GM19452 (cell line): Measurements from ENCODE around the gene SPRED2.

Experiments
- ATAC-seq: cut with Tn5 transposase; IDR thresholded peaks from one replicate; pipeline ENCODE4 v1.9.1; 2021; ENCODE audit not compliant: unreplicated experiment

The SPRED2 gene

GRCh38 chr2:65287364-65287763 lies 145.0 kb downstream of the SPRED2 start:
- ATAC-seq = no peak

GRCh38 chr2:65282477-65283053 lies 149.8 kb downstream of the SPRED2 start:
- no peak for ATAC-seq

GRCh38 chr2:65281627-65282351 lies 150.6 kb downstream of the SPRED2 start:
- ATAC-seq = no peak

DNA sequence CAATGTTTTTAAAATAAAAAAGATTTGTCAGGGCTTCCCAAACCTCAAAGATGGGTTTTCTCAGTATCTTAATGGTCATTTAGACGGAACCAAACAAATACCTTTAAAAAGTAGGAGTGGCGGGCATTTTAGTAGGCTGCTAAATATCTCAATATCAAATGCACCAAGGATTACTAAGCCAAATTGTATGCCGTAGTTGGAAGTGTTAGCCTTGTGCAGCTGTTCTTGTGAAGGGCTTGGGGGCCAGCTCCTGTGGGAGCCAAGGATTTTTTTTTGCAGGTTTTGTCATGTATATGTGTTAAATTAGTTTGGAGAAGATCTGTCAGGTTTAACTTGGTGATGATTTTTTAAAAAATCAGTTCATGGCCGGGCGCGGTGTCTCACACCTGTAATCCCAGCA lies 152.6 kb downstream of the SPRED2 start:
- ATAC-seq = no peak

- ATAC-seq = no peak
Measured at GRCh38 chr2:65278531-65278981, 153.8 kb downstream of the SPRED2 start.

DNA sequence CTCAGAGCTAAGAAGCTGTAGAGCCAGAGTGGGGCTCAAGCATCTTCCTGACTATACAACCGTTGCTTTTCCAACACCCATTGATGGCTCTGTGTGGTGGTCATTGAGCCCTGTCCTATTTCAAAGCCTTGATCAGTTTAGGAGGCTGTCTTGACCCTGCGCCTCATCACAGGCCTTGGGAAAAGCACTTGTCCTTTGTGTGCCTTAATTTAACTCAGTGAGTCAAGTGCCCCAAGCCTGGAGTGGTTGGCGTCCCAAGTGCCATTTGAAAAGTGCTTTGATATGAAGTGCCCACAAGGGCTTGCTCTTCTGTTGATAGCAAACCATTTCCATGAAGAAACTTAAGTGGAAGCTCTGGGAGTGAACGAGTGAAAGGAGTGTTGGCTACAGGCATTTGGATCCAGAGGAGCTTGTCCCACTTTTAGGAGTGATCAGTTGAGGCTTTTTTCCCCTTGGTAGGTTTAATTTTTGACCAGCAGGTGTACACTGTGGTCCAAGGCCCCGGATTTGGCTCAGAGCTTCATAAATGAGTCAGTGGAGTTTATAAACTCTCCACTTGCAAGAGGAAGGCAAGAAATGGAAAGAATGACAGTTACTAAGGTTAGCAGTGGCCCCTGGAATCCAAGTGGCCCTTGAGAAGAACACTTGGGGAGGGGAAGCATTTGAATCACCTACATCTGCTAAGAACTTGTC lies 154.5 kb downstream of the SPRED2 start:
- ATAC-seq = no peak

DNA sequence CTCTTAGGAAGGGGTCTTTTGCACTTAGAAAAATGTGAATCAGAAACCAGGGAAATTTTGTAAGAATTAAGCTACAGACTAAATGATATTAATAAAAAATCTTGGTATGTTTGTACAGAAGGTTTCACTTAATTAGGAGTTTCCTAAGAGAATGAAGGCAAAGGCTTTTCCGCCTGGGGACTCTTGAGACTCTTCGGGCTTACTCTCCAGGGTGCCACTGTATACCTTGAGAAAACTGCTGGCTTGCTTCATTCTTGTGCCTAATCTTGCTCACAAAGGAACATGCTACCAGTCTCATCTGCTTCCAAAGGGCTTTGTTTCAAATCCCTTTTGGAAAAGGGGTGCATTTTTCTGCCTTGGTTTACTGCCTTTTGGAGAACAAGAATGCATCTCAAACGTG lies 155.3 kb downstream of the SPRED2 start:
- ATAC-seq = no peak

DNA sequence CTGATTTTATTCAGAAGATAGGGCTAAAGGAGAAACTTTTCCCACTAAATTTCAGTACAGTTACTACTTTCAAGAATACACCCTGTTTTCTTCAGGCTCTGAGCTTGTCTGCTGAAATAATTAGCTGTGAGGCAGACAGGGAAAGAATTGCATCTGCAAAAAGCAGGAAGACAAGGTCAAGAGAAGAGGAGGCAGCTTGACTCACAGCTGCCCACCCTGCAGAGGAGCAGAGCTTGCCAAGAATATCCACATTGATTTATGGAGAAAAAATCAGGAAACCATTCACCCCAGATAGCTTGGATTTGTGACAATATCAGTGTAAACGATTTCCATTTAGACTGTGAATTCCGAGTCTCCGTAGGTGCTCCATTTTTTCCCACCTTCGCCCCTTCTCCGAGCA lies 155.8 kb downstream of the SPRED2 start:
- ATAC-seq = no peak

DNA sequence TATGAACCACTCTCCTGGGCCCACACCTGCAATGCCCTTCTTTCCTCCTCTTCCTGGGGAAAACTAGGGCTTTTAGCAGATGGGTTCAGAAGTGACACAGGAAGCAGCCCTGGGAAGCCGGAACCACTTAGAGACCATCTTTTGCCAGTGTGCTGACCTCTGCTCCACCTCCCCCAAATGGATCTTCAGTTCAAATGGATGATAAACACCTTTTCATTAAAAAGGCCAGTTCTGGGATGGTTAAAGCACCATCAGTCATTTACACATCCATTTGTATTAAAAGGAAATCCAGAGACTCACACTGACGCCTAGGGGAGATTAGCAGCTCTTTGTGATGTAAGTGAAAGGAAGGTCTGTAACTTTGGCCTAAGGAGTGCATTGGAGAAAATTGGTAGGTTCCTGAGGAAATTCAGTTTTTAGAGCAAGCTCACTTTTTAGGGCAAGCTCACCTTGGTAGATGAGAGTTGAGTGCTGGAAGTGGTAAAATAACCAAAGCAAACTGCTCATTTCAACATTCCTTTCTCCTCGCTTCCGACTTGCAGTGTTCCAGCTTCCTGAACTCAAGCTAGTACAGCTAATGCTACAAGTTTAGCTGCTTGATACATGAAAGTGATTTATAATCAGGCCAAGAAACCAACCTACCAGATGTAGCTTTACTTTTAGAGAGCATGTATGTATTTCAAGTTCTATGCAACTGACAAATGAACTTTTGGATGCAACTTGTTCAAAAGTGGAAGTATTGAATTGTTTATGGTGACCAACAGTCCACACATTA lies 157.1 kb downstream of the SPRED2 start:
- ATAC-seq = no peak

DNA sequence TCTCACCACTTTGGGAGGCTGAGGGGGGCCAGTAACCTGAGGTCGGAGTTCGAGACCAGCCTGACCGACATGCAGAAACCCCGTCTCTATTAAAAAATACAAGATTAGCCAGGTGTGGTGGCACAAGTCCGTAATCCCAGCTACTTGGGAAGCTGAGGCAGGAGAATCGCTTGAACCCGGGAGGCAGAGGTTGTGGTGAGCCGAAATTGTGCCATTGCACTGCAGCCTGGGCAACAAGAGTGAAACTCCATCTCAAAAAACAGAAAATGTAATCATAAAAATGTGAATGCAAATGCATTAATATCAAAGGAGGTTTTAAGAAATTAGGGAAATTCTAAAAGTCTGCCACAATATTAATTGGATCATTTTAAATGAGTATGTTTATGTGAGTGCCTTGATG lies 159.1 kb downstream of the SPRED2 start:
- no peak for ATAC-seq

GRCh38 chr2:65268957-65269356 lies 163.4 kb downstream of the SPRED2 start:
- ATAC-seq = no peak

- no peak for ATAC-seq
Measured at GRCh38 chr2:65267008-65267407, 165.4 kb downstream of the SPRED2 start.

- no peak for ATAC-seq
Measured at GRCh38 chr2:65265671-65266045, 166.7 kb downstream of the SPRED2 start.

DNA sequence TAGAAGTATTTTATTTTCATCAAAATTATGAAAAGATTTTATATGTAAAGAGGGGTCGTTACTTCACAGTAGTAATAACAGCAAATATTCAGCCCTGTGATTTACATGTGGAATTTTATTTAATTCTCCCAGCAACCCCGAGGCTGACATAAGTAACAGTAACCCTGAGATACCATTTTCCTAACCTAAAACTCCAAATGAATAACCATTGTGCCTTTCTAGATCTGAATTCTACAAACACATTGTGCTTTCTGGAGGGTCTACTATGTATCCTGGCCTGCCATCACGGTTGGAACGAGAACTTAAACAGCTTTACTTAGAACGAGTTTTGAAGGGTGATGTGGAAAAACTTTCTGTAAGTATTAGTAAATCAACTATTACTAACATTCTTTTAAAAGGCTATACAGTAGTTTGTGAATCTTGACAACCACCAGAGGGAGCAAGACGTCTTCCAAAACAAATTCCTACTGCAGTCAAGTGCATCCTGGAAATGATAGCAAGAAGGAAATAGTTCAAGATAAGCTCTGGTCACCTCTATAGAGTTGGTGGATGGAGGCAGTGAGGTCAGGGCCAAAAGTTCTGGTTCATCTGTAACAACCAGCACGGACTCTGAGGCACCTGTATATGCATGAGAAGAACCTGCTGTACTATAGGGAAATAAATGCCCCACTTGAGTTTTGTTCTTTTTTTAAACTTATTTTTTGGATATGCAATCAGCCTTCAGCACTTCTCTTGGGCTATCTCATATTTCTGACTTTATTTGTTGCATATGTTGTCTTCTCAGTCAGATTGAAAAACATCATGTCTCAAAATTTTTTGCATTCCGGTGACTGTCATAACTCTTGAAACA lies 167.4 kb downstream of the SPRED2 start:
- no peak for ATAC-seq

DNA sequence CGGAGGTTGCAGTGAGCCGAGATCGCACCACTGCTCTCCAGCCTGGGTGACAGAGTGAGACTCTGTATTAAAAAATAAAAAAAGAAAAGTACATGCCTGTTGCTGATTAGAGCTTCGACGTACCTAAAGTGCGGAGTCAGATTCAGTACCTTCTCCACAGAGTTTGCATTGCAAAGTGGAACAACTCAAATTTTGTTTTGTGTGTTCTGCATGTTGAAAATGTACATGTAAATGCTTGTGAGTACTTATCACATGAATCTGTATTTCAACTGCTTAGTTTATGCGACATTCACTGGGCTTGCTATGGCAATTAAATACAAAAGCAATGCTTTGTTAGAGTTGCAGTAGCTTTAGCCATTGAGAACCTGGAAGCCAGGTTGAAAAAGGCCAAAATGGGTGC lies 168.4 kb downstream of the SPRED2 start:
- no peak for ATAC-seq

GRCh38 chr2:65263262-65263661 lies 169.1 kb downstream of the SPRED2 start:
- ATAC-seq = no peak

DNA sequence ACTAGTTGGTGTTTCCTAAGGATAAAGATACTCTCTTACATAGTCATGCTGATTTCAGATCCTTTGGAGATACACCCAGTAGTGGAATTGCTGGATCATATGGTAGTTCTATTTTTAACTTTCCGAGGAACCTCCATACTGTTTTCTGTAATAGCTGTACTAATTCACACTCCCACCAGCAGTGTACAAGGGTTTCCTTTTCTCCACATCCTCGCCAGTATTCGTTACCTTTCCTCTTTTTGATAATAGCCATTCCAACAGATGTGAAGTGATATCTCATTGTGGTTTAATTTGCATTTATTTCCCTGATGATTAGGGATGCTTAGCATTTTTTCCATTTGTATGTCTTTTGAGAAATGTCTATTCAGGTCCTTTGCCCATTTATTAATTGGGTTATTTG lies 170.7 kb downstream of the SPRED2 start:
- no peak for ATAC-seq
